Measurements from ENCODE around the gene KCNIP4. TPM values are rescaled to one million over a fixed set of nuclear protein-coding genes. Genes with fewer than 3 reads are reported as not detected.
A peak's percentile ranks its signal among the peaks of the same experiment; 100 is the strongest.

The KCNIP4 gene
- total and polyA plus RNA-seq, 2 experiments from 2014 or later, result 0.14 to 0.63 TPM

GRCh38 chr4:21571100-21571499 lies 377.5 kb downstream of the KCNIP4 start (continued):
- TF ChIP-seq, protein P1, sequence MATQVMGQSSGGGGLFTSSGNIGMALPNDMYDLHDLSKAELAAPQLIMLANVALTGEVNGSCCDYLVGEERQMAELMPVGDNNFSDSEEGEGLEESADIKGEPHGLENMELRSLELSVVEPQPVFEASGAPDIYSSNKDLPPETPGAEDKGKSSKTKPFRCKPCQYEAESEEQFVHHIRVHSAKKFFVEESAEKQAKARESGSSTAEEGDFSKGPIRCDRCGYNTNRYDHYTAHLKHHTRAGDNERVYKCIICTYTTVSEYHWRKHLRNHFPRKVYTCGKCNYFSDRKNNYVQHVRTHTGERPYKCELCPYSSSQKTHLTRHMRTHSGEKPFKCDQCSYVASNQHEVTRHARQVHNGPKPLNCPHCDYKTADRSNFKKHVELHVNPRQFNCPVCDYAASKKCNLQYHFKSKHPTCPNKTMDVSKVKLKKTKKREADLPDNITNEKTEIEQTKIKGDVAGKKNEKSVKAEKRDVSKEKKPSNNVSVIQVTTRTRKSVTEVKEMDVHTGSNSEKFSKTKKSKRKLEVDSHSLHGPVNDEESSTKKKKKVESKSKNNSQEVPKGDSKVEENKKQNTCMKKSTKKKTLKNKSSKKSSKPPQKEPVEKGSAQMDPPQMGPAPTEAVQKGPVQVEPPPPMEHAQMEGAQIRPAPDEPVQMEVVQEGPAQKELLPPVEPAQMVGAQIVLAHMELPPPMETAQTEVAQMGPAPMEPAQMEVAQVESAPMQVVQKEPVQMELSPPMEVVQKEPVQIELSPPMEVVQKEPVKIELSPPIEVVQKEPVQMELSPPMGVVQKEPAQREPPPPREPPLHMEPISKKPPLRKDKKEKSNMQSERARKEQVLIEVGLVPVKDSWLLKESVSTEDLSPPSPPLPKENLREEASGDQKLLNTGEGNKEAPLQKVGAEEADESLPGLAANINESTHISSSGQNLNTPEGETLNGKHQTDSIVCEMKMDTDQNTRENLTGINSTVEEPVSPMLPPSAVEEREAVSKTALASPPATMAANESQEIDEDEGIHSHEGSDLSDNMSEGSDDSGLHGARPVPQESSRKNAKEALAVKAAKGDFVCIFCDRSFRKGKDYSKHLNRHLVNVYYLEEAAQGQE (IDR thresholded peaks at IDR 0.05; ENCODE audit: unreplicated experiment), result no peak
- TF ChIP-seq JUNB (IDR thresholded peaks at IDR 0.05; ENCODE audit: unreplicated experiment), result no peak
- no peak for TF ChIP-seq ZNF114 (CRISPR knock-in tag; IDR thresholded peaks at IDR 0.05)
- no peak for TF ChIP-seq ZNF331 (CRISPR knock-in tag; IDR thresholded peaks at IDR 0.05; ENCODE audit: low read depth)
- TF ChIP-seq, protein P2, sequence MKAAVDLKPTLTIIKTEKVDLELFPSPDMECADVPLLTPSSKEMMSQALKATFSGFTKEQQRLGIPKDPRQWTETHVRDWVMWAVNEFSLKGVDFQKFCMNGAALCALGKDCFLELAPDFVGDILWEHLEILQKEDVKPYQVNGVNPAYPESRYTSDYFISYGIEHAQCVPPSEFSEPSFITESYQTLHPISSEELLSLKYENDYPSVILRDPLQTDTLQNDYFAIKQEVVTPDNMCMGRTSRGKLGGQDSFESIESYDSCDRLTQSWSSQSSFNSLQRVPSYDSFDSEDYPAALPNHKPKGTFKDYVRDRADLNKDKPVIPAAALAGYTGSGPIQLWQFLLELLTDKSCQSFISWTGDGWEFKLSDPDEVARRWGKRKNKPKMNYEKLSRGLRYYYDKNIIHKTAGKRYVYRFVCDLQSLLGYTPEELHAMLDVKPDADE (IDR thresholded peaks at IDR 0.05), result no peak

DNA sequence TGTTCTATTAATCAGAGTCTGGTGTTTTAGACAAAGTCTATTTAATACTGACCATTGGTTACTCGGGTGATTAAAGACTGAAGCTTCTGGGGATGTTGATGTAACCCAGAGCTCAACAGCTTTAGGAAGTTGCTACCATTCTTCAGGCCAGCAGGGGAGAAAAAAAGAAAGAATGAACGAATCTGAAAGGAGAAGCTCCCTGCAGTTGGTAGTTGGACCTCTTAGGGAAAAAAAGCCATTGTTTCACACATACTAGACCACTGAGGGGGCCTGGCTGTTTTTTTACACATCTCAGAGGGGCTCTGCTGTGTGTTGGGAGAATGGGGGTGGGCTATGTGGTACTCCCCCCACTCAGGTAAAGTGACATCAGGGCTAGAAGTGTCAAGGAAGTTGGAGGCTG lies 378.9 kb downstream of the KCNIP4 start:
- H3K36me3 ChIP-seq (ENCODE audit: insufficient read depth), result no peaks in the 10 kb centered on the region
- ATAC-seq (peak; percentile 60), DNase-seq (ENCODE audit: low spot score) (peak; percentile 45)
- 0 out of 2 replicates have a peak overlapping the region, but pooled peaks have one; percentile 27 for H3K4me2 ChIP-seq
- H3K27me3 Mint-ChIP-seq (ENCODE audit: insufficient read depth, low read depth, poor library complexity), result no peaks in the 10 kb centered on the region
- H3K4me3 Mint-ChIP-seq, result no peak overlapping the region
- H3K4me1 ChIP-seq (ENCODE audit: insufficient read depth), result 0 out of 2 replicates have a peak, but pooled peaks cover 5% of the 10 kb centered on the region
- H3K4me1 Mint-ChIP-seq, result peaks cover 20% of the 10 kb centered on the region
- no peaks in the 10 kb centered on the region for H3K27me3 ChIP-seq (ENCODE audit: insufficient read depth)
- H3K9me2 ChIP-seq (ENCODE audit: insufficient read depth), result peaks cover 13% of the 10 kb centered on the region
- no peaks in the 10 kb centered on the region for H3F3A ChIP-seq (replicated peaks; ENCODE audit: low read depth)
- H4K20me1 ChIP-seq (replicated peaks; ENCODE audit: insufficient read depth), result no peaks in the 10 kb centered on the region
- no peaks in the 10 kb centered on the region for H3K9me3 Mint-ChIP-seq
- H3K27ac ChIP-seq (ENCODE audit: low read depth), result no peak overlapping the region
- no peaks in the 10 kb centered on the region for H3K36me3 Mint-ChIP-seq (ENCODE audit: low read depth)
- H3K27ac Mint-ChIP-seq, result no peak overlapping the region
- H3K79me2 ChIP-seq (replicated peaks; ENCODE audit: insufficient read depth), result no peaks in the 10 kb centered on the region
- no peak overlapping the region for H2AFZ ChIP-seq
- H3K4me3 ChIP-seq, result no peak overlapping the region
- TF ChIP-seq CTCF (conservative IDR thresholded peaks at IDR 0.05; ENCODE audit: low read depth in 2 of 2) (no peak), EZH2phosphoT487 (IDR thresholded peaks at IDR 0.05; ENCODE audit: unreplicated experiment) (no peak), ZNF462 (CRISPR knock-in tag; IDR thresholded peaks at IDR 0.05) (peak; percentile 99), ZNF114 (CRISPR knock-in tag; IDR thresholded peaks at IDR 0.05) (peak; percentile 82; the same call in 1 of the 2 replicates)
